Fibroblast of the aortic adventitia (primary cell): Measurements from ENCODE around the gene GALNT2. TPM values are rescaled to one million over a fixed set of nuclear protein-coding genes. Genes with fewer than 3 reads are reported as not detected.

Source experiments
- DNase-seq: peaks from one replicate; pipeline ENCODE4 v3.0.0-alpha.2; 2010; ENCODE audit warnings: low read depth
- H3K4me3 ChIP-seq: 2 replicates; pipeline ENCODE4 v1.5.1; 2011; ENCODE audit warnings: low read depth, mild to moderate bottlenecking, control low read depth, low read length, moderate library complexity
- total RNA-seq: library from RNA; depleted of rRNA; stranded (reverse); fragments of >200 nt; gene quantifications from 2 replicates; pipeline ENCODE4 v1.2.3, GENCODE V29; 2012; ENCODE audit warnings: low replicate concordance
- TF ChIP-seq, protein P1 (sequence below): IDR thresholded peaks from 2 replicates; pipeline ENCODE4 v1.5.1; 2011; ENCODE audit warnings: mild to moderate bottlenecking, low read length, control low read depth, inconsistent platforms; ENCODE audit not compliant: insufficient read depth

Gene GALNT2
- total RNA-seq, 1 donor = 68.1 TPM

DNA sequence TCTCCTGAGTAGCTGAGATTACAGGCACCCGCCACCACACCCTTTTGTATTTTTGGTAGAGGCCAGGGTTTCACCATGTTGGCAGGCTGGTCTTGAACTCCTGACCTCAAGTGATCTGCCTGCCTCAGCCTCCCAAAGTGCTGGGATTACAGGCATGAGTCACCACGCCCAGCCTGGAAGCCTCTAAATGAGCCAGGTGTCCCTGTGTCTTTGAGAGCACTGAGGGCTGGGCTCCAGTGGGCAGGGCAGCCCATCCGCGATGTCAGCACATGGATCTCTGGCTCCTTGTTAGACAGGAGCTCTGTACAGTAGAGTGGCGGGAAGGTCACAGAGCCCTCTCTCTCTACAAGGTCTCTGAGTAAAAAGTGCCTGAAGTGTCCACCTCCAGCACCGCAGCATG lies 234.8 kb downstream of the GALNT2 start:
- TF ChIP-seq, protein P1, sequence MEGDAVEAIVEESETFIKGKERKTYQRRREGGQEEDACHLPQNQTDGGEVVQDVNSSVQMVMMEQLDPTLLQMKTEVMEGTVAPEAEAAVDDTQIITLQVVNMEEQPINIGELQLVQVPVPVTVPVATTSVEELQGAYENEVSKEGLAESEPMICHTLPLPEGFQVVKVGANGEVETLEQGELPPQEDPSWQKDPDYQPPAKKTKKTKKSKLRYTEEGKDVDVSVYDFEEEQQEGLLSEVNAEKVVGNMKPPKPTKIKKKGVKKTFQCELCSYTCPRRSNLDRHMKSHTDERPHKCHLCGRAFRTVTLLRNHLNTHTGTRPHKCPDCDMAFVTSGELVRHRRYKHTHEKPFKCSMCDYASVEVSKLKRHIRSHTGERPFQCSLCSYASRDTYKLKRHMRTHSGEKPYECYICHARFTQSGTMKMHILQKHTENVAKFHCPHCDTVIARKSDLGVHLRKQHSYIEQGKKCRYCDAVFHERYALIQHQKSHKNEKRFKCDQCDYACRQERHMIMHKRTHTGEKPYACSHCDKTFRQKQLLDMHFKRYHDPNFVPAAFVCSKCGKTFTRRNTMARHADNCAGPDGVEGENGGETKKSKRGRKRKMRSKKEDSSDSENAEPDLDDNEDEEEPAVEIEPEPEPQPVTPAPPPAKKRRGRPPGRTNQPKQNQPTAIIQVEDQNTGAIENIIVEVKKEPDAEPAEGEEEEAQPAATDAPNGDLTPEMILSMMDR = no peak
- H3K4me3 ChIP-seq = no peak overlapping the region
- DNase-seq = no peak

DNA sequence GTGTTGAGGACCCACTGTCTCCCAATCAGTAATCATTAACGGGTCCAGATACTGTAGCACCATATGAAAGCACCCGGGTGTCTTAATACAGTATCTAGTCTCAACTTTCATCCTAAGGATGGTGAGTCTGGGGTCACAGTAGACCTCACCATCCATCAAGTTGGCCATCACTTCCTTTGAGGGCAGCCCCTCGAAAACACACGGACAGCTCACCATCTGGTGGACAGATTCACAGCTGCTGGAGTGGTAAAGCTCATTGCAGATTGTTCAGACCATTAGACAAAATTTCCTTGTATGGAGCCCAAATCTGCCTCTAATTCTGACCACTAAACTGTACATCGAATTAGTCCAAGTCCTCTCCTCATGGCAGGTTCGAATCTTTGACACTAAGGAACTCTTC lies 236.0 kb downstream of the GALNT2 start:
- TF ChIP-seq, protein P1 = no peak
- no peak for DNase-seq
- H3K4me3 ChIP-seq = no peak overlapping the region

DNA sequence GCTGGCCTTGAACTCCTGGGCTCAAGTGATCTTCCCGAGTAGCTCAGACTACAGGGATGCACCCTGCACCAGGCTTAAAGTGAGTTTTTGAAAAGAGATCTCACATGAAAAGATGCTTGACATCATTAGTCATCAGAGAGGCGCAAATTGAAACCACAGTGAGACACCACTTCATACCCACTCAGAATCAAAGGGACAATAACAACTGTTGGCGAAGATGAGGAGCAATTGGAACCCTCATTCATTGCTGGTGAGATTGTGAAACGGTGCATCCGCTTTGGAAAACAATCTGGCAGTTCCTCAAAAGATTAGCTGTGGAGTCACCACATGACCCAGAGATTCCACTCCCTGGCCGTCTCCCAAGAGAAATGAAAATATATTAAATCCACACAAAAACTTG lies 236.8 kb downstream of the GALNT2 start:
- peak; percentile 67 for DNase-seq
- H3K4me3 ChIP-seq = no peak overlapping the region
- TF ChIP-seq, protein P1 = no peak

DNA sequence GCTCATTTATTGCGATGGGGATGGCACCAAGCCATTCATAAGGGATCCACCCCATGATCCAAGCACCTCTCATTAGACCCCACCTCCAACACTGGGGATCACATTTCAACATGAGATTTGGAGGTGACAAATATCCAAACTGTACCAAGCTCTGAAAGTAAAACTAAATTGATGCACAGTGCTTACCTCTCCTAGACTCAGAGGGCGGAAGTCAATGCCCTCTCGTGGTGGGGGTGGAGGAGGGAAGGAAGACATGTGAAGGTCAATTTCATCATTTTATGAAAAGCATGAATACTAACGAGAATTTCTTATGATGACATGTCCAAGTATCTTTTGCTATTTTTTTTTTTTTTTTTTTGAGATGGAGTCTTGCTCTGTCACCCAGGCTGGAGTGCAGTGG lies 239.1 kb downstream of the GALNT2 start:
- DNase-seq = no peak
- TF ChIP-seq, protein P1 = no peak
- H3K4me3 ChIP-seq = no peak overlapping the region

DNA sequence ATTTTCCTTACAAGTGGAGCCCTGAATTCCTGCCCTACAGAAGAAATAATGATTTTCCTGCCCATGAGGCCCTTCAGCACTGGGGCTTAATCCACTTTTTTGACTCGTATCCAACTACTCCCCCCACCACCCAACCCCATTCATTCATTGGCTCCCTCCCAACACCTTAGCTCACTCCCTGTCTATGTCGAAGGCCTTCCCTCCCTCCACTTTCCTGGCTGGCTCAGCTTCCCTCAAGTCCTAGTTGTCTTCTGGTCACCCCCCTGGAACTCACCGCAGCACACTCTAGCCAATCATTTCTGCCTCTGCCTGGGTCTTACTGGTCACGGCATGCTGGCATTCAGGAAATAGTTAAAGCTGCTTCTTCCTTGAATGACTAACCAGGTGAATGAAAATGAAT lies 240.2 kb downstream of the GALNT2 start:
- H3K4me3 ChIP-seq = no peak overlapping the region
- TF ChIP-seq, protein P1 = no peak
- peak; percentile 27 for DNase-seq

DNA sequence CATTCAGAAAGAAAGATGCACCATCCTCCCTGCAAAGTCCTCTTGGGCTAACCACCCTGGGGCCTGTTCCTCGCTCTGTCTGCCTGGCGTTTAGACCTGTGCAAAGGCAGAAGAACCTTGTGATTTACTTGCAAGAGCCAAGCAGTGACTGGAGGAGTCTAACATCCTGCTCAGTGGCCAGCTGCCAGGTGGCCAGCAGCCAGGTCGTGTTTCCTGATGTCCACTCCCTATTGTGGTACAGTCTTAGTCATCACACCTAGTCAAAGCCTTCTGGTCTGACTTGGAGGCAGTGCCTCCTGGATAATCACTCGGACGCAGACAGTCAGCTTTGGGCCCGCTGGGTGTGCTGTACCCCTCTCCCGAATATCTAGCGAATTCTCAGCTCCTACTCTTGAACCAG lies 241.0 kb downstream of the GALNT2 start:
- TF ChIP-seq, protein P1 = no peak
- peak; percentile 88 for DNase-seq

DNA sequence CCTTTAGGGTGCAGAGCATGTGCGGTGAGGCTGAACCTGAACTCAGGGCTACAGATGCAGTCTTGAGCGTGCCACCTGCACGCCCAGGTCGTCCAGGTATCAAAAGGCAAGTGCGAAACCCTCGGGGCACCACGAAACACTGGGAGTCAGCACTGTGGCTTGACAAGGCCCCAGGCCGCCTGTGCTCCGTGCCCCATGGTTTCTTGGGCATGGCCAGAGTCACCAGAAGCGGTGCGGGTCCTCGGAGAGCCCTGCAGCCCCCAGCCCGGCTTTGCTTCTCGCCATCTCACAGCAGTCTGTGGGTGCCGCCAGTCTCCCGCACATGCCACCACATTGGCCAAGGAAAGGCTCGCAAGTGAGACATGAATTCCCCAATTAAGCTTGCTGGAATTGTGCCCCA lies 241.8 kb downstream of the GALNT2 start:
- no peak for DNase-seq
- H3K4me3 ChIP-seq = no peak overlapping the region
- TF ChIP-seq, protein P1 = no peak

More for the DNA sequence above, 241.0 kb downstream of the GALNT2 start:
- no peak overlapping the region for H3K4me3 ChIP-seq
